Neural cell (in vitro differentiated cells): Measurements from ENCODE around the gene PAK5.

Source experiments
- EP300 ChIP-seq: fragments of 450-650 bp; conservative IDR thresholded peaks from 2 replicates; pipeline ENCODE4 v1.6.1; 2014; ENCODE audit warnings: antibody characterized with exemption, mild to moderate bottlenecking, moderate library complexity; ENCODE audit not compliant: poor library complexity, severe bottlenecking
- POLR2AphosphoS5 ChIP-seq: IDR thresholded peaks from 2 replicates; pipeline ENCODE4 v1.6.1; 2012
- TF ChIP-seq, protein P1 (sequence below): fragments of 450-650 bp; IDR thresholded peaks from 2 replicates; pipeline ENCODE4 v1.5.1; 2014; ENCODE audit warnings: antibody characterized with exemption, mild to moderate bottlenecking, moderate library complexity; ENCODE audit not compliant: poor library complexity, severe bottlenecking
- TF ChIP-seq, protein P2 (sequence below): IDR thresholded peaks from 2 replicates; pipeline ENCODE4 v1.6.1; 2012; ENCODE audit warnings: borderline replicate concordance

DNA sequence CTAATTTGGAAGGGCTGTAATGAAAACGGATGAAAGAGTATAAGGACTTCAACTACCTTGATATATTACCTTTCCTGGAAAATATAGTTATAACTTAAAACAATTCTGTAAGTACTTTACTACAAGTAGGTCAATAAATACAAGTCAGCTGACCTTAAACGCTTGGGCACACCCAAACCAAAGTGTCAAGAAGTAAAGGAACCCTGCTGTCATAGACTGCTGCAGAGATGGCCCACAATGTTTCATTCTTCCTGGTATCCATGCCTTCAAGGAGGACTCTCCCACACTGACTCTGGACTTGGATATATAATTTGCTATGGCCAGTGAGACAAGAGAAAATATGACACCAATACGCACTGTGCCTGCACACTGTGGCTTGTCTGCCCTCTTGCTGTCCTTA lies 192.5 kb downstream of the PAK5 start:
- no peak for TF ChIP-seq POLR2AphosphoS5
- TF ChIP-seq, protein P1, sequence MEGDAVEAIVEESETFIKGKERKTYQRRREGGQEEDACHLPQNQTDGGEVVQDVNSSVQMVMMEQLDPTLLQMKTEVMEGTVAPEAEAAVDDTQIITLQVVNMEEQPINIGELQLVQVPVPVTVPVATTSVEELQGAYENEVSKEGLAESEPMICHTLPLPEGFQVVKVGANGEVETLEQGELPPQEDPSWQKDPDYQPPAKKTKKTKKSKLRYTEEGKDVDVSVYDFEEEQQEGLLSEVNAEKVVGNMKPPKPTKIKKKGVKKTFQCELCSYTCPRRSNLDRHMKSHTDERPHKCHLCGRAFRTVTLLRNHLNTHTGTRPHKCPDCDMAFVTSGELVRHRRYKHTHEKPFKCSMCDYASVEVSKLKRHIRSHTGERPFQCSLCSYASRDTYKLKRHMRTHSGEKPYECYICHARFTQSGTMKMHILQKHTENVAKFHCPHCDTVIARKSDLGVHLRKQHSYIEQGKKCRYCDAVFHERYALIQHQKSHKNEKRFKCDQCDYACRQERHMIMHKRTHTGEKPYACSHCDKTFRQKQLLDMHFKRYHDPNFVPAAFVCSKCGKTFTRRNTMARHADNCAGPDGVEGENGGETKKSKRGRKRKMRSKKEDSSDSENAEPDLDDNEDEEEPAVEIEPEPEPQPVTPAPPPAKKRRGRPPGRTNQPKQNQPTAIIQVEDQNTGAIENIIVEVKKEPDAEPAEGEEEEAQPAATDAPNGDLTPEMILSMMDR: no peak
- no peak for TF ChIP-seq EP300
- TF ChIP-seq, protein P2, sequence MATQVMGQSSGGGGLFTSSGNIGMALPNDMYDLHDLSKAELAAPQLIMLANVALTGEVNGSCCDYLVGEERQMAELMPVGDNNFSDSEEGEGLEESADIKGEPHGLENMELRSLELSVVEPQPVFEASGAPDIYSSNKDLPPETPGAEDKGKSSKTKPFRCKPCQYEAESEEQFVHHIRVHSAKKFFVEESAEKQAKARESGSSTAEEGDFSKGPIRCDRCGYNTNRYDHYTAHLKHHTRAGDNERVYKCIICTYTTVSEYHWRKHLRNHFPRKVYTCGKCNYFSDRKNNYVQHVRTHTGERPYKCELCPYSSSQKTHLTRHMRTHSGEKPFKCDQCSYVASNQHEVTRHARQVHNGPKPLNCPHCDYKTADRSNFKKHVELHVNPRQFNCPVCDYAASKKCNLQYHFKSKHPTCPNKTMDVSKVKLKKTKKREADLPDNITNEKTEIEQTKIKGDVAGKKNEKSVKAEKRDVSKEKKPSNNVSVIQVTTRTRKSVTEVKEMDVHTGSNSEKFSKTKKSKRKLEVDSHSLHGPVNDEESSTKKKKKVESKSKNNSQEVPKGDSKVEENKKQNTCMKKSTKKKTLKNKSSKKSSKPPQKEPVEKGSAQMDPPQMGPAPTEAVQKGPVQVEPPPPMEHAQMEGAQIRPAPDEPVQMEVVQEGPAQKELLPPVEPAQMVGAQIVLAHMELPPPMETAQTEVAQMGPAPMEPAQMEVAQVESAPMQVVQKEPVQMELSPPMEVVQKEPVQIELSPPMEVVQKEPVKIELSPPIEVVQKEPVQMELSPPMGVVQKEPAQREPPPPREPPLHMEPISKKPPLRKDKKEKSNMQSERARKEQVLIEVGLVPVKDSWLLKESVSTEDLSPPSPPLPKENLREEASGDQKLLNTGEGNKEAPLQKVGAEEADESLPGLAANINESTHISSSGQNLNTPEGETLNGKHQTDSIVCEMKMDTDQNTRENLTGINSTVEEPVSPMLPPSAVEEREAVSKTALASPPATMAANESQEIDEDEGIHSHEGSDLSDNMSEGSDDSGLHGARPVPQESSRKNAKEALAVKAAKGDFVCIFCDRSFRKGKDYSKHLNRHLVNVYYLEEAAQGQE: no peak
